Measurements from ENCODE around the gene IQGAP2. TPM values are rescaled to one million over a fixed set of nuclear protein-coding genes. Genes with fewer than 3 reads are reported as not detected.

Gene IQGAP2
- total RNA-seq, 1 donor from 2014 or later = 8.8 TPM

GRCh38 chr5:76622973-76623596 is 220.0 kb downstream of the IQGAP2 start, which contains the start of gene F2RL2:
F2RL2 (minus strand) TSS chr5:76623403; CDS start chr5:76623230, 173 bp downstream.
- TF ChIP-seq, protein P1, sequence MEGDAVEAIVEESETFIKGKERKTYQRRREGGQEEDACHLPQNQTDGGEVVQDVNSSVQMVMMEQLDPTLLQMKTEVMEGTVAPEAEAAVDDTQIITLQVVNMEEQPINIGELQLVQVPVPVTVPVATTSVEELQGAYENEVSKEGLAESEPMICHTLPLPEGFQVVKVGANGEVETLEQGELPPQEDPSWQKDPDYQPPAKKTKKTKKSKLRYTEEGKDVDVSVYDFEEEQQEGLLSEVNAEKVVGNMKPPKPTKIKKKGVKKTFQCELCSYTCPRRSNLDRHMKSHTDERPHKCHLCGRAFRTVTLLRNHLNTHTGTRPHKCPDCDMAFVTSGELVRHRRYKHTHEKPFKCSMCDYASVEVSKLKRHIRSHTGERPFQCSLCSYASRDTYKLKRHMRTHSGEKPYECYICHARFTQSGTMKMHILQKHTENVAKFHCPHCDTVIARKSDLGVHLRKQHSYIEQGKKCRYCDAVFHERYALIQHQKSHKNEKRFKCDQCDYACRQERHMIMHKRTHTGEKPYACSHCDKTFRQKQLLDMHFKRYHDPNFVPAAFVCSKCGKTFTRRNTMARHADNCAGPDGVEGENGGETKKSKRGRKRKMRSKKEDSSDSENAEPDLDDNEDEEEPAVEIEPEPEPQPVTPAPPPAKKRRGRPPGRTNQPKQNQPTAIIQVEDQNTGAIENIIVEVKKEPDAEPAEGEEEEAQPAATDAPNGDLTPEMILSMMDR (IDR thresholded peaks at IDR 0.05) = no peak
- H3K36me3 Mint-ChIP-seq (ENCODE audit: unreplicated experiment) = no peaks in the 10 kb centered on the region
- DNase-seq (ENCODE audit: extremely low spot score, unreplicated experiment) = no peak
- H3K9me3 Mint-ChIP-seq (ENCODE audit: unreplicated experiment) = peaks cover under 1% of the 10 kb centered on the region
- H3K27me3 Mint-ChIP-seq (ENCODE audit: unreplicated experiment) = no peaks in the 10 kb centered on the region
- peaks cover 40% of the 10 kb centered on the region for H3K4me1 Mint-ChIP-seq (ENCODE audit: unreplicated experiment)
- peak within 1 kb of the TSS; percentile 73 for H3K4me3 Mint-ChIP-seq (ENCODE audit: unreplicated experiment)
- H3K27ac Mint-ChIP-seq (ENCODE audit: unreplicated experiment) = peak within 1 kb of the TSS; percentile 83

DNA sequence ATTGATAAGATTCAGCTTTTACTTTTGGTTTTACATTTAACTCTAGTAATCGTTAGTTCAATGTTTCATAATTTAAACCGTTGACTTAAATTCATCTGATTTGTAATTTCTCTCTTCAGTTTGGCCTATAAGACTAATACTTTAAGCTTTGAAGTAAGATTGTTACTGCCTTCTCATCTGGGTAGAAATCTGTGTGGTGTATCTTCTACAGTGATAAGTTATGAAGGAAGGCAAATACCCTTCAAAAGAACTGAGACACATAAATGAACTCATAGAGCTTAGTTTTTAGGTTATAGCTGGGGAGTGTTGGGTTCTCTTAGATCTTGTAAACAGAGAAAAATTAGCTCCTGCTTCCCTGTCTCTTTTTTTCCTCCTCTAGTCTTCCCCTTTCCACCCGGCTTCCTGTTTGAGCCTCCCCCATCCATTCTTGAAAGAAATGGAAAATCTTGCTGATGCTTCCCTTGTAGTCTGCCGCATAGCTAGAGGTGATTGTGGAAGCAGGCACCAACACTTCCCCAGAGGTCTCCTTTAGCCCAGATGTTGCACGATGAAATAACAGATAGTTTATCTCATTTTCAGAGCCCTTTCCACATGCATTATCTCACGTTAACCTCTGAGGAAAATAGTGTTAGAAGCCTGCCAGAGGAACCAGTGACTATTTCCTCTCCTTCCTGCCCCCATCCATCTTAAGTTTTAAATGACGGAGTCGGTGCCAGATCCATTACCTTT is 222.2 kb downstream of the IQGAP2 start:
- DNase-seq (ENCODE audit: extremely low spot score, unreplicated experiment) = no peak
- Mint-ChIP-seq H3K4me3 (ENCODE audit: unreplicated experiment) (no peak overlapping the region), H3K36me3 (ENCODE audit: unreplicated experiment) (no peaks in the 10 kb centered on the region), H3K27me3 (ENCODE audit: unreplicated experiment) (no peaks in the 10 kb centered on the region), H3K4me1 (ENCODE audit: unreplicated experiment) (peaks cover 32% of the 10 kb centered on the region), H3K27ac (ENCODE audit: unreplicated experiment) (no peak overlapping the region), H3K9me3 (ENCODE audit: unreplicated experiment) (no peaks in the 10 kb centered on the region)
- TF ChIP-seq, protein P1 (IDR thresholded peaks at IDR 0.05) = no peak

DNA sequence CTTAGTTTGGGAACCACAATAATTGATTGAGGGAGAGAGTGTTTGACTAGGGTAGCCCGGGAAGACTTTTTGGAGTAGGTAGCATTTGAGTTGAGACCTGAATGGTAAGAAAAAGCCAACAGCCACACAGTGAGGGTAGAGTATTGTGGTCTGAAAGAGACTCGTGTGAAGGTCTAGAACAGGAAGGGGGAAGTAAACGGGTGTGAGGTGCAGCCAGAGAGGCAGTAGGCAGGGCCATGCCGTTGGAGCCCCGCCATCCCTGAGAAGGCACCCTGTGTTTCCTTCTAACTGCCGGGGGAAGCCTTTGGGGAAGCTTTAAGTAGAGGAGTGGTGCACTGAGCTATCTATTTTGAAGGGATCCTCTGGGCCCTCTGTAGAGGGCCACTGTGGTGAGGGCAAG is 223.7 kb downstream of the IQGAP2 start:
- Mint-ChIP-seq H3K36me3 (ENCODE audit: unreplicated experiment) (peaks cover 4% of the 10 kb centered on the region), H3K27me3 (ENCODE audit: unreplicated experiment) (no peaks in the 10 kb centered on the region), H3K4me3 (ENCODE audit: unreplicated experiment) (no peak overlapping the region), H3K4me1 (ENCODE audit: unreplicated experiment) (peaks cover 19% of the 10 kb centered on the region), H3K9me3 (ENCODE audit: unreplicated experiment) (no peaks in the 10 kb centered on the region), H3K27ac (ENCODE audit: unreplicated experiment) (no peak overlapping the region)
- DNase-seq (ENCODE audit: extremely low spot score, unreplicated experiment) = no peak
- TF ChIP-seq, protein P1 (IDR thresholded peaks at IDR 0.05) = no peak

- no peaks in the 10 kb centered on the region for H3K27me3 Mint-ChIP-seq (ENCODE audit: unreplicated experiment)
- no peak overlapping the region for H3K27ac Mint-ChIP-seq (ENCODE audit: unreplicated experiment)
- no peak overlapping the region for H3K4me3 Mint-ChIP-seq (ENCODE audit: unreplicated experiment)
- peaks cover 18% of the 10 kb centered on the region for H3K4me1 Mint-ChIP-seq (ENCODE audit: unreplicated experiment)
- DNase-seq (ENCODE audit: extremely low spot score, unreplicated experiment) = no peak
- H3K36me3 Mint-ChIP-seq (ENCODE audit: unreplicated experiment) = peaks cover 4% of the 10 kb centered on the region
- TF ChIP-seq, protein P1 (IDR thresholded peaks at IDR 0.05) = no peak
- H3K9me3 Mint-ChIP-seq (ENCODE audit: unreplicated experiment) = no peaks in the 10 kb centered on the region
Observed at GRCh38 chr5:76634661-76635060, 231.6 kb downstream of the IQGAP2 start.

DNA sequence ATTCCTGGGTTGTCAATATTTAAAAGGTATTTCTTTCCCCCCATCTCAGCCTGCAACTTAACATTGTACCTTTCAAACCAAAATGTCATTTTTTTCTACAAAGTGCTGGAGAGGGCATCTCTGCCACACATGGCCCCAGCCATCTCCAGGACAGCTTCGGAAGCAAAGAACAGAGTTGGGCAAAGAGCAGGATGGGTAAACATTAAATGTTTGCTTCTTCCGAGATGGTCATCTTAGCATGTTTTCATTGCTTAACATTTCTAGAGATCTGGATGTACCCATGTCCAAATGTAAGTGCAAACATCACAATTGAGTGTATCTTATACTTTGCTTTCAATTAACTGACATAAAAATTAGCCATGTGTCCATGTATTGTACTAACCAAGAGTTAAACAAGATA is 234.4 kb downstream of the IQGAP2 start:
- Mint-ChIP-seq H3K4me3 (ENCODE audit: unreplicated experiment) (no peak overlapping the region), H3K4me1 (ENCODE audit: unreplicated experiment) (peaks cover 26% of the 10 kb centered on the region), H3K36me3 (ENCODE audit: unreplicated experiment) (no peaks in the 10 kb centered on the region), H3K9me3 (ENCODE audit: unreplicated experiment) (no peaks in the 10 kb centered on the region), H3K27ac (ENCODE audit: unreplicated experiment) (no peak overlapping the region), H3K27me3 (ENCODE audit: unreplicated experiment) (no peaks in the 10 kb centered on the region)
- TF ChIP-seq, protein P1 (IDR thresholded peaks at IDR 0.05) = no peak
- DNase-seq (ENCODE audit: extremely low spot score, unreplicated experiment) = no peak
